NCI-H1436 treated with DMSO at 0.1 percent for 48 hours (cell line): ENCODE measurements around the gene ANGPT4.
A peak's percentile ranks its signal among the peaks of the same experiment; 100 is the strongest.
"Not testable (repeated sequence)": the region's sequence is repeated elsewhere in the genome, so short reads cannot be mapped to it uniquely, and the experiment has no call there.

Experiments
- DNase-seq: peaks from one replicate; lab custom pipeline; 2025; lab: John Stamatoyannopoulos, UW

The ANGPT4 gene

DNA sequence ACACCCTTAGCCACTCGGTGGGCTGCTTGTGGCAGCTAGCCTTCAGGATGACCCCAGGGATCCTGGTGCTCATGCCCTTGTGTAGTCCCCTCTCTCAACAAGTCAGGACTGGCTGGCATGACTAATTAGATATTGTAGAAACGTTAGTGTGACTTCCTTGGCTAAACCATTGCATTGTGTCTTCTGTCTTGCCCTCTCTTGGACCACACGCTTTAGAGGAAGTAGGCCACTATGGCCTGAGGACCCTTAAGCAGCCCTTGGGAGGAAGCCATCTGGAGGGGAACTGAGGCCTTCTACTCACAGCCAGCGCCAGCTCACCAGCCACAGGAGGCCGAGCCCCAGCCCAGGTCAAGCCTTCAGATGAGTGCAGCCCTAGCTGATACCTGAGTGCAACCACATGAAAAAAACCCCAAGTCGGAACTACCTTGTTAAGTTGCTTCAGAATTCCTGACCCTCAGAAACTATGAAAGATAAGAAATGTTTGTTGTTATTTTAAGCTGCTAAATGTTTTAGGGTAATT is 10.1 kb downstream of the ANGPT4 start:
- DNase-seq: no peak

DNA sequence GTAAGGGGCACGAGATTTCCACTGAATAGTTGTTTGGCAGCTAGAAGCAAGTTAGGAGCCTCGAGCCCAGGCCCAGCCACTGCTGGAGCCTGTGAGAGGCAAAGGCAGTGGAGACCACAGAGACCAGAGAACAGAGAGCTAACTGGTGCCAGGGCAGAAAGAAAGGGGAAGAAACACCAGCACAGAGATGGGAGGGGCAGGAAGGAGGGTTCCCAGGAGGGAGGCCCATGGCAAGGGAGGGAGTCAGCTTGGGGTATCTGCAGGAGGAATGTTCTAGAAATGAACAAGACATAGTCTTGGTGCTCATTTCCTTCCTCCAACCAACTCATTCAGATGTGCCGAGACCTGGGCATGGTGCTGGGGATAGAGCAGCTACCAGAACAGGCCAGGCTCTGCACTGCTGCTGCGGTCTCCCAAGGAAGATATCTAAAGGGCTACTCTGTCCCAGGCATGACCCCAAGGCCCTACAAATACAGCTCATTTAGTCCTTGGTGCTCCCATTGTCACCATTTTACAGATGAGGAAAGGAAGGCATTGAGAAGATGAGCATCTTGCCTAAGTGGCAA is 10.7 kb downstream of the ANGPT4 start:
- no peak for DNase-seq

DNA sequence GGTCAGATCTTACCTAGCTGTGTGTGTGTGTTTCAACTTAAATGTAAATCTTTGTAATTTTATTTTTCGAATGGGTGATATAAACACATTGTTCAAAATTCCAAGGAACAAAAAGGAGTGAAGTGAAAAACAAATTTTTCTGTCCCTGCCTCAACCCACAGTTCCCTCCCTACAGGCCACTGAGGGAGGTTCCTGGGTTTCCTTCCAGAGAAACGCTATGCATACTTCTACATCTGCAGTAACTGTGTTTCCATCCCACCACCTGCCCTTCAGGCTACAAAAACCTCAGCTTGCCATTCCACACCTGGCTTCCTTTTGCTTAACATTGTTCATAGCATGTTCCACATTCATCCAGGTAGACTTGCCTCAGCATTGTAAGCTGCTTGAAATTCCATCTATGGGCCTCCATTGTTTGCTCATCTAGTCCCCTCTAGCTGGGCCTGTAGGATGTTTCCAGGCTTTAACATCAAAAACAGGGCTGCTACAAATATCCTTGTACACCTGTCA is 12.0 kb downstream of the ANGPT4 start:
- DNase-seq: no peak

DNA sequence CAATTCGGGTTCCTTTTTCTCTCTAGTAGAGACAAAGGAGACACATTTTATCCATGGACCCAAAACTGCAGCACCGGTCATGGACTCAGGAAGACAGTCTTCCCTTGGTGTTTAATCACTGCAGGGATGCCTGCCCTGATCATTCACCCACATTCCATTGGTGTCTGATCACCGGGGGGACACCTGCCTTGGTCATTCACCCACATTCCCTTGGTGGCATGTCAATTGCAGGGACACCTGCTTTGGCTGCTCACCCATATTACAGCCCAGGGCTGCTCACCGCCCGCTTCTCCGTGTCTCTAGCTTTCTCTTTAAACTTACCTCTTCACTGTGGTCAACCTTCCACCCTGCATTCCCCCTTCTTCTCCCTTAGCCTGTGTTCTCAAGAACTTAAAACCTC is 18.7 kb downstream of the ANGPT4 start:
- not testable (repeated sequence) for DNase-seq

DNA sequence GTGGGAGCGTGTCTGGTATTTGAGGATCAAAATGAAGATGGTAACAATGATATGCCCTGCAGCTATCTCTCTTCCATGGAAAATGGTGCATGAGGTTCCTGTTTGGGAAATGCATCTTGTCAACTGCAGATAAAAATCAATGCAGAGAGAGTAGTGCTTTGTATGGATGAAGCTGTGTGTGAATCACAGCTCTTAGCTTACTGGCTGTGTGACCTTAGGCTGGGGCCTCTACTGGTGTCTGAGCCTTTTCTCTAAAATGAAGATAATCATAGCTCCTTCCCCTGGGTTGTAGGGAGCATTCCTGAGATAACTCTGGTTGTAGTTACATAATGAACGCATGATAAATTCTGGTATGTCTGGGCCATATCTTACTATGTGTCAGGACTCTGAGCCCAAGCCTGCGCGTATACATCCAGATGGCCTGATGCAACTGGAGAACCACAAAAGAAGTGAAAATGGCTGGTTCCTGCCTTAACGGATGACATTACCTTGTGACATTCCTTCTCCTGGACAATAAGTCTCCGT is 19.6 kb downstream of the ANGPT4 start:
- DNase-seq: no peak

DNA sequence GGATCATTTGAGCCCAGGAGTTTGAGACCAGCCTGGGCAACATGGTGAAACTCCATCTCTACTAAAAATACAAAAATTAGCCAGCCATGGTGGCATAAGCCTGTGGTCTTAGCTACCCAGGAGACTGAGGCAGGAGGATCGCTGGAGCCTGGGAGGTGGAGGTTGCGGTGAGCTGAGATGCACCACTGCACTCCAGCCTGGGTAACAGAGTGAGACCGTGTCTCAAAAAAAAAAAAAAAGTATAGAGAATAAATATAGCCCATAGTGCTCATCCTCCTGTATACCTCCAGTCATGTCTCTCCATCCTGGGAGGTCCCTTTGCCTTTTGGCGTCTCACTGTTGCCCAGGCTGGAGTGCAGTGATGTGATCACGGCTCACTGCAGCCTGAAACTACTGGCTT is 23.8 kb downstream of the ANGPT4 start:
- not testable (repeated sequence) for DNase-seq

DNA sequence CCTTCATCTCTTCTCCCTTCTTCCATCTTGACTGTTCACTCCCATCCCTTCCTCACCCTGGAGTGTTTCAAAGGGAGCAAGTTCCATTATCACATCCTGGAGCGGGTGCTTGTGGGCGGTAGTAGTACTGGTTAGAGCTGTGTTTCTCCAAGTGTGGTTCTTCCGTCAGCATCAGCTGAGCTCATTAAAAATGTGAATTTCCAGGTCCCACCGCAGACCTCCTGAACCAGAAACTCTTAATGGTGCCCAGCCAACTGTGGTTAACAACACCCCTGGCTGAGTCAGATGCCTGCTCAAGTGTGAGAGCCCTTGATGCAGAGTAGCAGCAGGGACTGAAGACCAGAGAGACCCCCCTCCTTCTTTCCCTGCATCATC is 24.4 kb downstream of the ANGPT4 start:
- DNase-seq: no peak

DNA sequence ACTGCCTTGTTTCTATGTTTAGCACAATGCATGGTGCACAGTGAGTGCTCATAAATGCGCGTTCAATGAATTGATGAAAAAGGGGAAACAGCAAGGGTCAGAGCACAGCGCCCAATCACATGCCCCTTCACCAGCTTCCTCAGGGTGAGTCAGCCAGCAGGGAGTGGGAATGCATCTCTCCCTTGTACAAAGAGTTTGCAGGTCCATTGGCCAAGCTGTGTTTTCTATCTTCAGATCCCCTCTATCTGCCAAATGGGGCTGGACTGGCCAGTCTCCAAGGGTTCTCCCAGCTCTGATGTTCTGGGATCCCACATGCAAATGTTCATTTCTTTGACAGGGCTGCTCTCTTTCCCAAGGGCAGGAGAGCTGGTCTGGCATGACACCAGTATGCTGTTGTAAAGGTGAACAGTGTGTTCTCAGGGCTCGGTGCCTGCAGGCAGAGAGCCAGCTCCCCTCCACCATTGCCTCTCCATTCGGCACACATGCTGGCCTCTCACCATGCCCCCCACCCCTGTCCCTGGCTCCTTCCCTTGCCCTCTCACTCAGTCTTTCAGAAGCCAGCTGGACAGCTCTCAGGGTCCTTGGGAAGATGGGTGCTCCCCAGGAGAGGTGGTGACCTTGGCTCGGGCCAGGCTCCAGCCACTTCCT is 25.0 kb downstream of the ANGPT4 start:
- DNase-seq: no peak

DNA sequence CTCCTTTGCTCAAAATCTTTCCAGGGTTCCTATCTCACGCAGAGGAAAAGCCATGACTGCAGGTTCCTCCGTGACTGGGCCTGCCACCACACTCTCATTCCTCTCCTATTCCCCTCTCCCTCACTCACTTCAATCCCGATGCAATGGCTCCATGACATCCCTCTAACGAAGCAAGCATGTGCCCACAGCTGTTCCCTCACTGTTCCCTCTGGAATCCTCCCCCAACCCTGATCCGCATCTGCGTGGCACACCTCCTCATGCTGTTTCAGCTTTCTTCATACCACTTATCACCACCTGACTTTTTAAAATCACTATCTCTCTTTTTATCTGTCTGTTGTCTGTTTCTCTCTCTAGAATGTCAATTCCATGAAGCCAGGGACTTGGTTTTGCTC is 25.5 kb downstream of the ANGPT4 start:
- no peak for DNase-seq

DNA sequence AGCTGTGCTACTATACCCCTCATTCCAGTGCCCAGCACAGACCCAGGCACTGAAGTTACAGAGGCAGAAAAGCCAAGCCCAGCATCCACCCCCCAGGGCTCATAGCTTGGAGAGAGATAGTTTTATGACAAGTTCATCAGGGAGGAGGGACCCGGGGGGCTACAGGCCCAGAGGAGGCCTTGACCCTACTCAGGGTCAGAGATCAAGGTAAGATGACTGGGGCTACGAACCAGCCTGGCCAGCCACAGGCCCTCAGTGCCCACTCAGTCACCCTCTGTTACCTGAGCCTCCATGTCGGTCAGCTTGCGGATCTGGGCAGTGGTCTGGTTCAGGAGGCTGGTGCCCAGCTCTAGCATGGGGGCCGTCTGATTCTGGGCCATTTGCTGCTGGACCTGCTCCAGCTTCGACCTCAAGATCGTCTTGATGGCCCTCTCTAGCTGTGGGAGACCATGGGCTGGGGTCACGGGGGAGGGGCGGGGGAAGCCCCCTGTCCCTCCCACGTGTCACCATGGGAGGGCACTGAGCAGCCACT is 26.1 kb downstream of the ANGPT4 start:
- no peak for DNase-seq

DNA sequence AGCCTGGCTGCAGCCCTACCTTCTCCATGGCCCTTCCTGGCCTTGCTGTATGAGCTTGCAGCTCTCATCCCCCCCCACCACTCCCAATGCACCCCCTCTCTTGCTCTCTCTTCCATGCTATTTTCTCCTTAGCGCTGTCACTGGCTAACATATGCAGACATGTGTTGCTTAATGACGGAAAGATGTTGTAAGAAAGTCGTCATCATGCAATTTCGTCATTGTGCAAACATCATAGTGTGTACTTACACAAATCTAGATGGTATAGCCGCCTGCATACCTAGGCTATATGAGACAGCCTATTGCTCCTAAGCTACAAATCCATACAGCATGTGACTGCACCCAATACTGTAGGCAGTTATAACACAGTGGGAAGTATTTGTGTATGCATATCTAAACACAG is 27.0 kb downstream of the ANGPT4 start:
- DNase-seq: no peak

DNA sequence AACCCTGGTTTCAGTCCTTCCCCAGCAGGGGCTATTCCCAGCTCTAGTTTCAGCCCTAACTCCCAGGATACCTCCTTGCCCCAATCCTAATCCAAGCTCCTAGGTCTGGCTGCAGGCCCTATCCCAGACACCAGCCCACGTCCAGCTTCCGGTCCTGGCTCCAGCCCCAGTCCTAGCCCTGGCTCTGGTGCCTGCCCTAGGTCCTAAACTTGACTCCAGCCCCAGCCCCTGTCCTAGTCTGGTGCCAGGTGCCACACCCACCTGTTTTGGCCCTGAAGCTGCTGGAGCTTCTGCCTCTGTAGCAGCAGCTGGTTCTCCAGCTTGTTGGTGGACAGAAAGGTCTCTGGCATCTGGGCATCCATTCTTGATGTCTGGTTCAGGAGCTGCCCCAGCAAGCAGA is 28.1 kb downstream of the ANGPT4 start:
- no peak for DNase-seq

DNA sequence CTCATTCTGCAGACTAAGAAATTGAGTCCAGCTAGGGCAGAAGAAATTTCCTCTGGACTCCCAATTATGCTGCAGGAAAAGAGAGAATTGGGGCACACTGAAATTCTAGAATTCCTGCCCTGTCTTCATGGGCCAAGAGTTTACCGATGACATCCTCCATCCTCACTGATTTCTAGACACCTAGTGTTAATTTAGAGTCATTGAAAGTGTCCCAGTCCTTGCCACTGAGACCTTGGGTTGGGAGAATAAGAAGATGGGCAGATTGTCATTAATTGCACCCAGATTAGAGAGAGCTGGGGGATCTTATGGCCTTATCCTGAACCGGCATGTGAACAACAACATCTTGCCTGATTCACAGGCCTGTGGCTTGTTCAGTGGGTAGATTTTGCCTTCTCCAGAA is 29.0 kb downstream of the ANGPT4 start:
- no peak for DNase-seq

DNA sequence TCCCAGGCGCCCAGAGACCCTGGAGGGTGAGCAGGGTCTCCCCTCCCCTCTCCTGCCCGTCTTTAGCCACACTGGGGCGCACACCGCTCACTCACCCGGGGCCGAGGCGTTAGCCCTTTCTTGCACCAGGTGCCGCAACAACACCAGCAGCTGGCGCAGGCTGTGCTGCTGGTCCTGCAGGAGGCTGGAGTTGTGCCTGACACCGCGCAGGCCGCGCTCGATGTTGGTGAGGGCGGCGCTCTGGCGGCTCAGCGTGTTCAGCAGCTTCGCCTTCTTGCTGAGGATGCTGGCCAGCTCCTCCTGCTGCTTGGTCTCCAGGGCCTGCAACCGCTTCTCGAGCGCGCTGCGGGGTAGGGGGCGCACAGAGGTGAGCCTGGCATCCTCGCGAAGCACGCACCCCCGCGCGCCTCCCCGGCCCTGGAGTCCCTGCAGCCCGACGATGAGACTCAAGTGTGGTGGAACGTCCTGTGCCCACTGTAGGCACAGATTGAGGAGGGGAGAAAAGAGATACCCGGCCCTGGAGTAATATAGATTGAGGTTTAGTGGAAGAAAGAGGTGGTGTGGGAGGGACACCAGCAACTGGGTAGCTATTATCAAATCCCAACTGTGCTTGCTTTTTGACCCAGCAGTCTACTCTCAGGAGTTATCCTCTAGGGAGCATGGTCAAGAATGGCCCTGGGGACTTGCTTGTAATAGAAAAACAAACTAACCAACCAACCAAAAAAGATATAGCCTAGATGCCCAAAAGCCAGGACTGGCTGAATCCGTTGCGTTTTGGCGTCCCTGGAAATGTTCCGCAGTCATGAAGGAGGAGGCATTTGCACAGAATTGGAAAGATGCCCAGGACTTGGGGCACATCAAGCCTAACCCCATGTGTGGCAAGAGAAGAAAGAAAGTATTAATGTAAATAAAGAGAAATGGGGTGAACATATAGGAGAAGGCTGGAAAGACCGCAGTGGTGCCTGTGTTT is 30.9 kb downstream of the ANGPT4 start:
- DNase-seq: peak; percentile 25

DNA sequence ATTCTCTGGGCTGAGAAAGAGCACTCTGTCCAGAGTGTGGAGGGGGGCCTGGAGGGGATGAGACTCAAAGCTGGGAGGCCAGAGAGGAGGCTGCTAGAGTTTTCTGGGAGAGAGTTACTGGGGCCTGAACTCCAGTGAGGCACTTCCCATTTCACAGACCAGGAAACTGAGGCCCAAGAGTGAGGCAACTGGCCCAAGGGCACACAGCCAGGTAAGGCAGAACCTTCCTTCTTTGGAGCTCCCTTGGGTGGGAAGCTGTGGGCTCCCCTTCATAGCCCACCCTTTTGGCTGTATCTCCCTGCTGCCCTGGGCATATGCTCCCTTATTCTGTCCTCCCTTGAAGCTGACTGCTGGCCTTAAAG is 34.4 kb downstream of the ANGPT4 start:
- DNase-seq: no peak

DNA sequence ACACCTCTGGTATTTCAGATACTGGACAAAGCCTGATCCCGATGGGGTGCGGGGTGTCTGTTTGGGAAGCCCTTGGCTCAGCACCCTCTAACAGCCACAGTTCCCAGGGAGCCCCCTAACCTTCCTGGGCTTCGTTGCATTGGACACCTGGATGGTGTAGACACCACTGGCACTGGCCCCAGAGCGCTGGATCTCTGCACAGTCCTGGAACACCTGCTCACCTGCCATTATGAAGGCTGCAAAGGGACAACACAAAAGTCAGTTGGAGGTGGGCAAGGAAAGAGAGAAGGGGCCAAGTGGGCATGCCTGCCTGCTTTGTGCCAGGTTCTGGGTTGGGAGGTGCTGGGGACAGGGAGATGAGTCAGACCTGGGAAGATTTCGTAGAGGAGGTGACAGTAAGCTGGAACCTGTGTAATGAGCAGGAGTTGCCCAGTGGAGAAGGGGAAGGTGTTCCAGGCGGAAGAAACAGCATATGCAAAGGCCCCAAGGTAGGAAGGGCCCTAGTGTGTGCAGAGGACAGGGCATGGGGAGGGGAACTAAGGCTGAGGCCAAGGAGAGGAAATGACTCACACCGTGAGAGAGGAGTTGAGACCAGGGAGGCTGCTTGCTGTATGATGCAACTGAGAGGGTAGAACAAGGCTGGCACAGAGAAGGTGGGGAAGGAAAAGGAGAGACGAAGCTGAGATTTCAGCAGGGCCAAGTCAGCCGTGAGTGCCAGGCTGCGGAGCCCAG is 34.9 kb downstream of the ANGPT4 start:
- no peak for DNase-seq

DNA sequence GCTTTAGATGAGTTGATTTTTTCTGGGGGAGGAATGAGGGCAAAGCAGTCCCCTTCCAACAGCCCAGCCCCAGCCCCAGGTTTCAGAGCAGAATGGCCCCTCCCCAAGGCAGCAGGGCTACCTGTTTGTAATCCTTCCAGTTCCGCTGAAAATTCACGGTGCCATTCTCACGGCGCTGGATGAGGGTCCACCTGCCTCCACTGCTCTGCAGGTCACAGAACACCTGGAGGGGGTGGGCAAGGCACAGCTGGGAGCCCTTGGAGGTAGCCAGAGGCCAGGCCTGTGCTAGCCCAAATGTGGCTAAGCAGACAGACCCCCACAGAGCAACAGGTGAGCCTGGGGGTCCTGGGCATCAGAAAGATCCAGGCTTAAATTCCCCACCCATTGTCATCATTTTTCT is 36.5 kb downstream of the ANGPT4 start:
- no peak for DNase-seq

DNA sequence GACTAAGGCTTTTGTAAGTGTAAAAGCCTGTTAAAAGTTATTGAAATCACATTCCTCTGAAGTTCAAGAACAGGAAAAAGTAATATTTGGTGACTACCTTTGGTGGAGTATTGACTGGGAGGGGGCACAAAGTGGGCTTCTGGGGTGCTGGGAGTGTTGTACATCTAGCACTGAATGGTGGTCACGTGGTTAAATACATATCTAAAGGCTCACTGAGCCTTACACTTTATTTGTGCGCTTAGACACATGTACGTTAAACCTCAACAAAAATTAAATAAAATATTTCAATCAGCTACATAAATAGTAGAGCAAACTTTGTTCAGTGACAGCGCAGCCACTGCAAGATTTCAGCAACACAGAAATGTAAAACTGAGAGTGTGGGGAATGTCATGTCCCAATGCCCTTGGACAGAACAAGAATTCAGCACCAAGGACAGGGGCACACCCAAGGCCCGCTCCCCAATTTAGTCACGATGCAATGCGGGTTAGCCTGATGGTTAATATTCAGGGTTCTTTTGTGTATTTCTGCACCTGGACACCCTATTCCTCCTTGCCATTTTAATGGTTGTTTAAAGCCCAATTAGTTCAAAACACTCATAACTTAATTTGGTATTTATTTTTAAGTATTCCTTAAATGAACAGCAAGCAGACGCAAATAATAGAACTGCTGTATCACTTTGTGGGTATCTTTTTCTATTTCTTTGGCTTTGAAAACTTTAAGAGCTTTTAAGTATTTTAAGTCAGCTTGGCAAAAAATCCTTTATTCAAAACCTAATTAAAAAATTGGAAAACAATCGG is 37.4 kb downstream of the ANGPT4 start:
- DNase-seq: no peak

DNA sequence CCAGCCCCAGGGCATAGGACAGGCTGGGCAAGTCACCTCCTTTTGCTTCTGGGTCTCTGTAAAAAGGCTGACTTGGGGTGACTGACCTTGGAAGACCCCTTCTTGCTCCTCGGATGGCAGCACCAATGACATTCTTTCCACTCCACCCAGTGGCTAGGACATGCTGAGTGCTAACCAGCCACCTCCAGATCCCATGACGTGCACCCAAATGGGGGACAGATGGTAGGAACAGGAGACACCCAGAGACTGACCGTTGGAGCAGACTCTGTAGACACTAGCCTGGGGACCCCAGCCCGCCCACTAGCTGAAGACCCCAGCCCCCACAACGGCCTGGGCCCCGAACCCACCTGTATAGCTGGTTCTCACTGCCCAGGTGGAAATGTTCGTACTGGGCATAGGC is 38.3 kb downstream of the ANGPT4 start:
- DNase-seq: no peak

DNA sequence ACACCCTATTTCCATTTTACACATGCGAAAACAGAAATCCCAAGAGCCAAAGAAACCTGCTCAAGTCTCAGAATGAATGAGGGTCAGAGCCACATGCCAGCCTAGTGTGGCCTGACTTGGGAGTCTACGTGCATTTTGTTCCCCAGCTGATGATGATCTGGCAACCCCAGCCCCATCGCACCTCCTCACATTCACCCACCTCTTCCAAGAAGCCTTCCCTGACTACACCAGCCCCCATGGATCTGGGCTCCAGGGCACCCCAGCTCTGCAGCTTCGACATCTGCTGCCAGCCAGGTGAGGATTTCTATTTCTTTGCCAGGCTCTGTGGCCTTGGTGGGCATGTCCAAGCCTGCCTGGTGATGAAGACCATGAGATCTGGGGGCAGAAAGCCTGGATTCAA is 41.0 kb downstream of the ANGPT4 start:
- no peak for DNase-seq
